NCI-H2029 (cell line): ENCODE data around the gene MEI1.

ENCODE experiments used
- DNase-seq: peaks from one replicate; lab custom pipeline; 2025; lab: John Stamatoyannopoulos, UW

MEI1 gene

DNA sequence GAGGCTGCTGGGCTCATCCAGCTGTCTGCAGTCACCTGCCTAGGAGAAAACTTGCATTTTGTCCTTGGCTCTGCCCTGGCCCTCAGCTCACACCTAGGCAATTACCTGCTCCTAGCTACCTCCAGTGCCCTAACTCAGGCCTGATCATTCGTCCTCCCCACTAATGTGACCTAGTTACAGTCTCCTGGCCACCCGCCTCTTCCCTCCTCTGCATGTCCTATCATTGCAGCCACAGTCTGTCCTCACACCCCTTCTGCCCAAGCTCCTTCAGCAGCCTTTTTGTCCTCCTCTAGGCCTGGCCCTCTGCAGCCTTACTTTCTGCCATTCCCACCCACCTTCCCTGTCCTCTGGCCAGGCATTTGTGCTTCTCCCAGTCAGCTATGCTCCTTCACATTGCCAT lies 83.4 kb downstream of the MEI1 start:
- no peak for DNase-seq

DNA sequence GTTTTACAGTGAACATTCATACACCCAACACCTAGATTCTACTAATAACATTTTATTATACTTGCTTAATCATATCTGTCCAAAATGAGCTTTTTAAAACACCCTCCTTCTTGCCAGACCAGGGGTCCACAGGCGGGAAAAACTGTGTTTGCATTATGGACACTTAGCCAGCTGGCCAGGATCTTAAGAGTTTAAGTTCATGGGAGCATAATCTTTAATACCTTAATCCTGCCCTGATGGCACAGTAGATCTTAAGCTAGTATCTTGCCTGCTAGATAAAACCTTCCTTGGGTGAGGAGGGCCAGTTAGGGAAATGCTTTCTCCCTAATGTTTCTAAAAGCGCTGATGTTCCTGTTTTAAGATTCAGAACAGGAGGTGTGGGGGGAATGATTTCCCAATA lies 88.0 kb downstream of the MEI1 start:
- DNase-seq = no peak

DNA sequence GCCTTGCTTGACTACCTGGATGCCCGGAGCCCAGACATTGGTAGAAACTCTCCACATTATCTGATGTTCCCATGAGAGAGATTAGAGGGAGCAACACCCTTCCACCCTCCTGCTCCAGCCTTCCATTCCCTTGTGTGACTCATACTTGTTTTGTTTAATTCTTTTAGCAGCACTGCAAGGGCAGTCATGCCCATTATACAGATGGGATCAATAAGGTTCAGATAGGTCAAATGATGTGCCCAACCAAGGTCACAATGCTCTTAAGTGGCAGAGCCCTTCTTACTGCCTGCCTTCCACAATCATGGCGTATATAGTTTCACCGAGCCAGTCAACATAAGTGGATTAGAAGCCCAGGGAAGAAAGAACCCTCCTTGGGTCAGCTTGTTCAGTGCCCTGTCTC lies 94.6 kb downstream of the MEI1 start:
- no peak for DNase-seq

DNA sequence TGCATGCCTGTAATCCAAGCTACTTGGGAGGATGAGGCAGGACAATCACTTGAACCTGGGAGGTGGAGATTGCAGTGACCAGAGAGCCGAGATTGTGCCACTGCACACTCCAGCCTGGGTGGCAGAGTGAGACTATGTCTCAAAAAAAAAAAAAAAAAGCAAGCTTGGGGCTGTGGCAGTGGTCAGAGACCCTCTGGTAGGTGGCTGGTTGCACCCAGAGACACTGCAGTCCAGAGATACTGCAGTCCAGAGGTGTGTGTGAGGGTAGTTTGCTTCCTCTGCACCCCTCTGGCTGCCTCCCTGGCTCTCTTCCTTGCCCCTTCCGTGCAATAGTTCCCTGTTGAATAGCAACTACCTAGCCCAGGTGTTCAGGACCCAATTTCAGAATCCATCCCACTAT lies 99.4 kb downstream of the MEI1 start:
- no peak for DNase-seq

DNA sequence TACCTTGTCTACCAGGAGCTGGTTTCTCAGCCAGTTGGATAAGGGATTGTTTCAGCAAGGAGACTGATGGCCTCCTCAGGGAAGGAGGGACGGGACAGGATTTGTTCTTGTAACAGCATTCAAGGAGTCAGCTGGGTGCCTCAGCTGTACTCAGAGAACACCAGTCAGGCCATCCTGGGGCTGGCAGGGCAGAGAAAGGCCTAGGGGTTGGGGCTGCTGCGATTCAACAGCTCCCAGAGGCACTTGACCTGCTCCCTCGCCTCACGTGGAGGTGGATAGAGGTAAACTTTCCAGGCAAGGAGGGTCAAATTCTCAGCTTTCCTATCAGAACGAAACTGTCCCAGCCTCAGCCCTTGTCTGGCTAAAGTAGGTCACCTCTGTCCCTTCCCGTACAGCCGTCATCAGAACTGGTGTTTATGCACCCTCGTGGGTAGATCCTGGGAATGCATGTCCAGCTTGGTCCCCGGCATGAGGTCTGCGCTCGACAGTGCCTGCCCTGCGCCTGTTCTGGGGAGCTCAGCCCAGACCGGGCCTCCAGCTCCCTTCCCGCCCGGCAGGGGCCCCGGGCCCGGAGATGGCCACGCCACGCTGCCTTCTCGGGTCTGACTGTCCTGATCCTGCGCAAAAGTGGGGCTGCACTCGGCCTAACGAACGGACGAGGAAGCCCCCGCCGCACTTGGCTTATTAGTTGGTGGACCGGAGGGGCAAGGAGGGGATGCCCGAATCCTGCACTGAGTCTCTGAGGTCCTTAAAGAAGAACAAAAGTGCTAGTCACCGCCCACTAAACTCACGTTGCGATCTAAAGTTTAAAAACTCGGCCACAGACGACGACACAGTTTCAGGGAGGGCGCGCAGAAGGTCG lies 100.4 kb downstream of the MEI1 start:
- no peak for DNase-seq

DNA sequence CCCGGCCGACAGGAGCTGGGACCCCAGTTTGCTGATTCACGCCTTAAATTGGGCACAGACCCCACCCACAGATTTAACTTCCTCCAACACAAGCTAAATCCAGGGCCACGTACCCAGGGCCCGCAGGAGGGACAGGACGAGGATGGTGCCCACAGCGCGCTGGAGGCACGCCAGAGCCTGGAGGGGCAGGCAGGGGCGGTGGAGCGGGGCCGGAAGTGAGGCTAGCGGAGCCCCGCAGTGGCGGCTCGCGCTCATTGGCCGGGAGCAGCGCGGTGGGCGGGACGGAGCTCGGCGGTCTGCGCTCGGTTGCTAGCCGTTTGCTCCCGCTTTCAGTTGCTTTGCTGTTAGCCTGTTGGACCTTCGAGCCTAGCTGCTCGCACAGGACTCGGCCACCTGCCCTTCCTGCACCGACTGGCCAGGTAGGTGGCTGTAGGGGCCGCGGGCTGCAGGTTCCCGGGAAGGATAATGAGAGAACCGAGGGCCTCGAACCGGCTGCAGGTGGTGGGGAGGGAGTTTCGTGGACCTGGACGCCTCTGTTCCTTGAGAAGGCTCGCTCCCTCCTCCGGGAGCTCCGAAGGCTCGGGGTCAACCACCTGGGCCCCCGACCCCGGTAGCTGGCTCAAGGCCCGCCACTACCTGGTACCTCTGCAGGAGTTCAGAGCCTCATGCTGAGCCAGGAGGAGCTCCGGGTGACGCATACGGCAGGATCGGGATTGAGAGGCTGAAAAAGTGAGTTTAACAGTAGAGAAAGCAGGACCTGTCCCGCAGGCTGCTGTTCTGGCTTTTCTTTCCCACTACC lies 101.2 kb downstream of the MEI1 start, which contains the start of gene CCDC134:
CCDC134 (plus strand) TSS at position 332 of the 799 bp plus-strand sequence. CDS start 8,212 bp downstream, outside the sequence.
- peak; percentile 78 for DNase-seq

DNA sequence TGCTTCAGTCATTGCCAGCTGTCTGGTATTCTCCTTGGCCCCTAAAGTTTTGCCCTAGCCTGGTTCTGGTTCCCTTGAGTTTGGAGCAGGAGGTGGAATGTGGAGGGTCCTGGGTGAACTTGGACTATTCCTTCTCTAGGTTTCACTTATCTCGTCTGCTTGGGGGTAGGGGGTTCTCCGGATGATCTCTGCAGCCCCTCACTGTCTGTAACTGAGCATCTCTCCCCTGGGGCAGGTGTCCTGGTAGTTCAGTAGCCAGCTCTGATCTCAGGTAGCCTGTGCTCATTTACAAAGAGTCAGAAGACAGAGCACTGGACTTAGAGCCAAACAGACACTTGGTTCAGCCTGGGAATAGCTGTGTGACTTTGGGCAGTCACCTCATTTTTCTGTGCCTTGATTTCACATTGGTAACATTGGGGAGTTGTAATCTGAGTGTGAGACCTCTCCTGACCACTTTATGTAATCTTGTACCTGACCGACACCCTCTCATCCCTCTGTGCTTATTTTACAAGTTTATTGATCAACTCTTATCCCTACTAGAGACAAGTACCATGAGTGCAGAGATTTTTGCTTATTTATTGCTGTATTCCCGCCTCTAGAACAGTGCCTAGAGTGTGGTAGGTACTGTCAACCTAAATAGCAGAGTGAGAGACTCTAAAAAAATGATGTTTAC lies 102.0 kb downstream of the MEI1 start:
- DNase-seq = no peak

DNA sequence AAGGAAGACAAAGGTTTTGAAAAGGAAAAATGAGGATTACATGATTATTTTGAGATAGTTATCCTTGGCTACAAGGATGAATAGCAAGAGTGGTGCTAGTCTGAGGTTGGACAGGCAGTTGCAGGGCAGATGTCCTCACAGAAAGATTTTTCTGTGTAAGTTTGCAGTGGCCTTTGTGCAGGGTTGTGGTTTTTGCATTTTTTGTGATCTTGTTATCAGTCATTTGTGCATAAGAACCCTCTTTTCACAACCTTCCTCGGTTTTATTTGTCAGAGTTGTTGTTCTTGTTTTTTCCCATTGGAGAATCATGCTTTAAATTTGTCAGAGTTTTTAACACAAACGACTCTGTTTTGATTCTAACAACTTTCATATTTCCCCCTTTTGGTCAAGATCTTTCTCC lies 102.6 kb downstream of the MEI1 start:
- DNase-seq = no peak

DNA sequence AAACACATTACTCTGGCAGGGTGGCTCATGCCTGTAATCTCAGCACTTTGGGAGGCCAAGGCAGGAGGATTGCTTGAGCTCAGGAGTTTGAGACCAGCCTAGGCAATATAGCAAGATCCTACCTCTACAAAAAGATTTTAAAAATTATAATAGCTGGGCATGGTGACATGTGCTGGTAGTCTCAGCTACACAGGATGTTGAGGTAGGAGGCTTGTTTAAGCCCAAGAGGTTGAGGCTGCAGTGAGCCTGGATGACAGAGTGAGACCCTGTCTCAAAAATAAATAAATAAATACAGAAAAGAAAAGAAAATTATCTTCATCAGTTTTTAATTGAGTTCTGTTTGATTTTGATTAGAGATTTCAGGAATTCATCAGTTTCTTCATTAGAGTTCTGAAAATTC lies 106.3 kb downstream of the MEI1 start:
- DNase-seq = no peak

DNA sequence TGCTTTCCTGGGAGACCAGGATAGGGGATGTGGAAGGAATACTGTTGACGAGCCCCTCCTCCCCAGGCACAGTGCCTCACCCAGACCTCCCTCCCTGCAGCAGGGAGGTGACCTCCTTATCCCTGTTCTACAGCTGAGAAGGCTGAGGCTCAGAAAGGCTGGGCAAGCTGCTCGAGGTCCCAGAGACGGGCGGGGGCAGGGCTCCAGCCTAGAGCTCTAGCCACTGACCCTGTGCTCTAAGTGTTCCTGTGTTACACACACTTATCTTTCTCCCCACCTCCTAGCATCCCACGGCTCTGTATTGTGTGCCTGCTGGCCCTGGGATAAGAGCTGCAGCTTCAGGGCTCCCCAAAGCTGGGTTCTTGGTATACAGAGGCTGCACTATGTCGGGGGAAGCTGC lies 109.1 kb downstream of the MEI1 start:
- DNase-seq = no peak

DNA sequence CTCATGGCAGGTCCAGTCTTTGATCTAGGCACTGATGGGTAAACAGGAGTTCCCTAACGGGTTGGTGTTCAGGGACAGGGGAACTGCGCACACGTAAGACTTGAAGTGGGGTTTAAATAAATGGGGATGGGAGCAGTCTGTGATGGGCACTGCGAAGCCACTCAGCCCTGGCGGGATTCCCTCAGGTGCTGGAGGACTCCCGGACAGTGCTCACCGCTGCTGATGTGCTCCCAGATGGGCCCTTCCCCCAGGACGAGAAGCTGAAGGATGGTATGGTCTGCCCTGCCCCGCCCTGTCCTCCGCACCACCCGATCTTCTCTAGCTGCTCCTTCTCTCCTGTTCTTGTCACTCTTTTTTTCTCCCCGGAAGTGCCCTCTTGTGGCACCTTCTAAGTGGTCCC lies 110.7 kb downstream of the MEI1 start:
- DNase-seq = no peak

DNA sequence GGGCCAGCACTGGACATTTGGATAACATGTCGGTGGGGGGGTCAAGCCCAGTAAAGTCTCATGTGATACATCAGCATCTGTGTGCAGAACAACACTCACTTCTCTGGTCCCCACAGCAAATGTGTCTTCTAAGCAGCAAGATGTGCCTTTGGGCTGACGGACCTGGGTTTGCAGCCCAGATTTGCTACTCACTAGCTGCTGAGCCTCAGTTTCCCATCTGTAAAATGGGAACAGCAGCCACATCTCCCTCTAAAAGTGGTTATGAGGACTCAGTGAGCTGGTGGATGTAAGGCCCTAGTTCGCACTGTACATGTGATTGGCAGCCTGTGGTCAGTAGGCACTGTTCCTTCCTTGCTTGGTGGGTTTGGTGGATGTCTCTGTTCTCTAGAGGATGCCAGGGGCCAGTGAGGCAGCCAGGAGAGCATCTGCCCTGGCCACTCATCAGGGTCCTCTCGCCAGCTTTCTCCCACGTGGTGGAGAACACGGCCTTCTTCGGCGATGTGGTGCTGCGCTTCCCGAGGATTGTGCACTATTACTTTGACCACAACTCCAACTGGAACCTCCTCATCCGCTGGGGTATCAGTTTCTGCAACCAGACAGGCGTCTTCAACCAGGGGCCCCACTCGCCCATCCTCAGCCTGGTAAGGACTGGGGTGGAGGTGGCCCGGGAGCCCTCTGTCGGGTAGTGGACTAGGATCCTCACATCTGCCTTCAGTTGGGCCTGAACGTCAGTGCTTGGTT lies 113.7 kb downstream of the MEI1 start:
- DNase-seq = no peak

DNA sequence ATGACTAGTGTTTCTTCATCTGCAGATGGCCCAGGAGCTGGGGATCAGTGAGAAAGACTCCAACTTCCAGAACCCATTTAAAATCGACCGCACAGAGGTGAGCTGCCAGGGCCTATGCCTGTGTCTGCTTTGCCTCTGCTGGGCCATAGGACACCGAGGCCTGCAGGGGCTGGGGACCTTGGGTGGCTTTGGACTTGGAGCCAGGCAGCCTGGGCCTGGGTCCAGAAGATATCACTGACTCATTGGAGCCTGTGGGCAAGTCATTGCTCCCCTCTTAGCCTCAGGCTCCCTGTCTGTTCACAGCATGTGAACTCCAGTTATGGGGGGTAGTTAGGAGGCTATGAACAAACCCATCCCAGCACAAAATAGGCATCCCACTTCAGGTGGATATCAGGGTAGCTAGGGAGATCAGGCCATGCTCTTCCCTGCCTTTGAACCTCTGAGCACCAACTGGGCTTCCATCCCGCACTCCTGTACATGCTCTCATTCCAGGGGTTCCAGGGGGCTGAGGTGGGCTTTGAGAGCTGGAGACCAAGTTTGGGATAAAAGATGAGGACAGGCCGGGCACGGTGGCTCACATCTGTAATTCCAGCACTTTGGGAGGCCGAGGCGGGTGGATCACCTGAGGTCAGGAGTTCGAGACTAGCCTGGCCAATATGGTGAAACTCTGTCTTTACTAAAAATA lies 114.6 kb downstream of the MEI1 start:
- DNase-seq = no peak

DNA sequence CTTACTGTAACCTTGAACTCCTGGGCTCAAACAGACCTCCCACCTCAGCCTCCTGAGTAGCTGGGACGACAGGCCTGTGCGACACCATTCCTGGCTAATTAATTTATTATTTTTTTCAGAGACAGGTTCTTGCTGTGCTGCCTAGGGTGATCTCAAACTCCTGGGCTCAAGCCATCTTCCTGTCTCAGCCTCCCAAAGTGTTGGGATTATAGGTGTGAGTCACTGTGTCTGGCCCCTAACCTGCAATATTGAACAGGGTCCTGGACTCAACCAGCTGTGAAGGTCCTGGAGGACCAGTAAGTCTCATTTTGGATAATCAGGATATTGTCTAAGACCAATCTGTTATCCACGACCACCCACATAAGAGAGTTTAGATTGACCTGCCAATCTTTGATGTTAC lies 116.4 kb downstream of the MEI1 start:
- DNase-seq = no peak

DNA sequence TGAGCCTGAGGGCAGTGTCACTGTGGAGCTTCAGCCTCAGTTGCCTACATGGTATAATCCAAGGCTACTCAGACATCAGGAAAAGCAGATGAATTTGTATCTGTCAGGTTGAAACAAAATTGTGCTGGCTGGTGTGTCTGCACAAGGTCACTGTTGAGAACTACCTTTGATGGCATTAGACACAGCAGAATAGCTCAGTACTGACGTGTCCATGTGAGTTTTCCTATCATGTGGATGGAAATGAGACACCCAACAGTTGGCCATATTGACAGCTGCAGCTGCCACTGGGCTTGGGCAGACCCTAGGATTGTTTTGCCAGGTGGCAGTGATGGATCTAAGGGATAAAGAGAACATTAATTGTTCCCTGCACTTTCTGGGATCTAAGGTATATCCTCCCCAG lies 116.9 kb downstream of the MEI1 start:
- DNase-seq = no peak

DNA sequence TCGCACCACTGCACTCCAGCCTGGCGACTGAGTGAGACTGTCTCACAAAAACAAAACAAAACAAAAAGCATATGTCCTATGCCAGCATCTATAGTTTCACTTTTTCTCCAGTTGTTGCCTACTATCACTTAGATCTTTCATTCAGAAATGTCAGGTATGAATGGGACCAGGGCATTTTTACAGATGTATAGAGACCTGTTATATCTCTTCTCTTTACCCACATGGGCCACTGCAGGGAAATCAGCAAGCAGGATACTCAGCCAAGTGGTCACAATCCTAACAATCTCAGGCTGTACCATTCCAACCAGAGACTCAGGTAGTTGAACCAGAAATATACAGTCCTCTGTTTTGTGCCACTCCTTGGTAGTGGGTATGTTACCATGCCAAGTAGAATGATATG lies 117.6 kb downstream of the MEI1 start:
- DNase-seq = no peak

DNA sequence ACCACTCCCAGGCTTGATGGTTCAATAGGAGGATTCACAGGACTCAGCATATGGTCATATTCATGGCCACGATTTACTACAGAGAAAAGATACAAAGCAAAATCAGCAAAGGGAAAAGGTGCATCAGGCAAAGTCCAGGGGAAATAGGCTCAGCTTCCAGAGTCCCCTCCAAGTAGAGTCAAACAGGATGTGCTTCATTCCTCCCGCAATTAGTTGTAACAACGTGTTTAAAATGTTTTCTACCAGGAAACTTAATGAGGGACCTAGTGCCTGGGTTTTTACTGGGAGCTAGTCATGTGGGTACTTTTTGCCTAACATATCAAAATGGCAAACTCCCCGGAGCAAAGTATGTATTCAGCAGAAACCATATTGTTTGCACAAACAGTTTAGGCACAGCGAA lies 118.7 kb downstream of the MEI1 start:
- no peak for DNase-seq

DNA sequence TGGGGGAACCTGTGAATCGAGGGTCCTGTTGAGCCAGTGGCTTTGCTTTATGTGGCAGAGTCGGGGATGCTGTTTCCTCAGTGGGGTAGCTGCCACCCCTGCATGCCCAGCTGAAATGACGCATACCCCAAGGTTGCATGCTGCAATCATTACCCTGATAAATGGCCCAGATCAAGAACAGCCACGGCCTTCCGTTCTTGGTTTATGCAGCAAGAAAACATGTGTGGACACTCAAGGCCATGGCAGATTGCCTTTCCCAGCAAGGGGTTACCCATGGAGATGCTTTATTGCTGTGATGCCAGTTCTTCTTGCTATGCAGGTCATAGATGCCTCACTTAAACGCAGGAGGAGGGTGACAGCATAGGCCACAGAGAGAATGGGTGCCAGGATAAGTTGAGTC lies 119.3 kb downstream of the MEI1 start:
- no peak for DNase-seq

DNA sequence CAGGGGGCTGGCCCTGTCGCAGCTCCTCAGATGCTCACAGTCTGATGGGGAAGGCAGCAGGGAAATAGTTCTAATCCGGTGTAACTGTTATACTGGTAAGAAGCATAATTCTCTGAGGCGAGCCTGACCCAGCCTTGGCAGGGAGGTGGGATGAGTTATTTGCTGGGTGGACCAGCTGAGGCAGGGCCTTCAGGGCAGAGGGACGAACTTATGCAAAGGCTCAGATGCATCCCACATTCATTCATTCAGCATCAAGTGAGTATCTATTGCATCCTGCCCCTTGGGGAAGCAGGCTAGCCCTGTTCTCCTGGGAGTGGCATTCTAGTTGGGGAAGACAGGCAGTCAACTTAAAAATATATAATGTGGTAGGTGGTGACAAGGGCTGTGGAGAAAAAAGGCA lies 120.0 kb downstream of the MEI1 start:
- DNase-seq = no peak

DNA sequence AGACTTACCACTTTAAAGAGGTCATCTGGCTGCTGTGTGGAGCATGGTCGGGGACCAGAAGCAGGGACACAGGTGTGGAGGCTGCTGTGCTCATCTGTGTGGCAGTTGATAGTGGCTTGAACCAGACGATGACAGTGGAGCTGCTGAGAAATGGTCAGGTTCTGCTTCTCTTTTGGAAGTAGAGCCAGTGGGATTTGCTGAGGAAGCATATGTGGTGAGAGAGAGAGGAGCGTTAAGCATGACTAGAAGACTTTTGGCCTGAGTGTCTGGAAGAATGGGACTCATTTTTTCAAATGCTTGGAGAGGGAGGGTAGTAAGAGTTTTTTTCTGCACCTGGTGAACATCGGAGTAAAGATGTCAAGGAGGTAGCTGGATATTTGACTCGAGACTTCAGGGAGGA lies 121.1 kb downstream of the MEI1 start:
- no peak for DNase-seq
